Right lobe of liver (tissue), 6 donors: ENCODE results near the gene OPA3. TPM values are rescaled to one million over a fixed set of nuclear protein-coding genes. Genes with fewer than 3 reads are reported as not detected.

ENCODE experiments used
- ATAC-seq, 4 donors: fragments of 200-7000 bp; cut with Tn5 transposase; one replicate each; pipeline ENCODE4 v1.9.1; 2020; ENCODE audit warnings: mild to moderate bottlenecking in 4 of 4, moderate library complexity in 4 of 4
- DNase-seq, 3 donors: peaks; one replicate each; pipeline ENCODE4 v3.0.0-alpha.2; 2020
- H3K27ac ChIP-seq, 3 donors: fragments of 200-600 bp; one replicate each; pipeline ENCODE4 v1.8.0; 2022
- H3K27me3 ChIP-seq, 2 donors: fragments of 200-600 bp; one replicate each; pipeline ENCODE4 v1.8.0; 2022
- H3K36me3 ChIP-seq, 4 donors: fragments of 200-600 bp; sonication (generic) in 1 of 4; one replicate each; pipeline versions ENCODE4 v1.5.1 to v1.8.0; 2017 to 2022; ENCODE audit warnings: control low read depth in 1 of 4
- H3K4me1 ChIP-seq, 4 donors: fragments of 200-600 bp; sonication (generic) in 1 of 4; one replicate each; pipeline versions ENCODE4 v1.5.1 to v1.8.0; 2017 to 2022; ENCODE audit warnings: control low read depth in 1 of 4
- H3K4me3 ChIP-seq, 3 donors: fragments of 200-600 bp; one replicate each; pipeline ENCODE4 v1.8.0; 2022
- H3K9me3 ChIP-seq, 4 donors: fragments of 200-600 bp; sonication (generic) in 1 of 4; one replicate each; pipeline versions ENCODE4 v1.5.1 to v1.8.0; 2017 to 2022; ENCODE audit warnings: control low read depth in 1 of 4
- POLR2A ChIP-seq: fragments of 450-650 bp; IDR thresholded peaks from one replicate; pipeline ENCODE4 v1.6.1; 2017; ENCODE audit warnings: antibody characterized with exemption, mild to moderate bottlenecking
- WGBS: methylation state at CpG from one replicate; pipeline ENCODE4 v1.1.6; 2018; ENCODE audit warnings: low coverage, low lambda C conversion rate; ENCODE audit not compliant: insufficient coverage; ENCODE audit errors: missing lambda C conversion rate; 5-methylcytosine and 5-hydroxymethylcytosine counted together
- intact Hi-C, 2 donors: fragments of 100-400 bp; cut with DNase I; formaldehyde crosslinking; loops; one replicate each; pipeline versions ENCODE4 v1.11.2 to v1.14.1; 2022
- total RNA-seq, 6 experiments: library from RNA; depleted of rRNA in 2 of 6; stranded (reverse); fragments of >200 nt in 2 of 6; fragmentation: NEBNext Ultra II Directional in 3 of 6; extraction: Animal tissue kit (Norgen Biotek cat#: 25700) in 3 of 6; gene quantifications; one replicate each; pipeline versions ENCODE4 v1.1.0 to v1.2.4, GENCODE V29; 2016 to 2023
- TF ChIP-seq, protein P1 (sequence below), 4 donors: fragments of 200-600 bp in 3 of 4; fragments of 450-650 bp in 1 of 4; IDR thresholded peaks; one replicate each; pipeline versions ENCODE4 v1.5.1 to v1.8.0; 2016 to 2022; ENCODE audit warnings: antibody characterized with exemption in 4 of 4, mild to moderate bottlenecking in 2 of 4
- donor health status: DM: no; HTN: yes; CAD: no.
- donor health status: DM: no; HTN: no; CAD: no.
- donor health status: DM: no; HTN: no; CAD: no.
- donor health status: DM: no; HTN: yes; CAD: no.
- donor health status: DM: no; HTN: yes; CAD: no.

The OPA3 gene
- total RNA-seq, 6 experiments from 2014 or later = 6.7 to 18.1 (median 8.1) TPM

GRCh38 chr19:45599286-45599685, 14.7 kb upstream of the OPA3 start:
- ATAC-seq = no peak
- WGBS = 12% methylated on average over 10 of the region's 13 CpGs
- H3K27ac ChIP-seq = peak overlapping the region in 1 of 3 donors; percentile 40
- DNase-seq = no peak
- no peaks in the 10 kb centered on the region for H3K9me3 ChIP-seq
- H3K4me3 ChIP-seq = no peak overlapping the region
- no peaks in the 10 kb centered on the region for H3K4me1 ChIP-seq
- no peaks in the 10 kb centered on the region for H3K36me3 ChIP-seq
- H3K27me3 ChIP-seq = no peaks in the 10 kb centered on the region
- TF ChIP-seq, protein P1, sequence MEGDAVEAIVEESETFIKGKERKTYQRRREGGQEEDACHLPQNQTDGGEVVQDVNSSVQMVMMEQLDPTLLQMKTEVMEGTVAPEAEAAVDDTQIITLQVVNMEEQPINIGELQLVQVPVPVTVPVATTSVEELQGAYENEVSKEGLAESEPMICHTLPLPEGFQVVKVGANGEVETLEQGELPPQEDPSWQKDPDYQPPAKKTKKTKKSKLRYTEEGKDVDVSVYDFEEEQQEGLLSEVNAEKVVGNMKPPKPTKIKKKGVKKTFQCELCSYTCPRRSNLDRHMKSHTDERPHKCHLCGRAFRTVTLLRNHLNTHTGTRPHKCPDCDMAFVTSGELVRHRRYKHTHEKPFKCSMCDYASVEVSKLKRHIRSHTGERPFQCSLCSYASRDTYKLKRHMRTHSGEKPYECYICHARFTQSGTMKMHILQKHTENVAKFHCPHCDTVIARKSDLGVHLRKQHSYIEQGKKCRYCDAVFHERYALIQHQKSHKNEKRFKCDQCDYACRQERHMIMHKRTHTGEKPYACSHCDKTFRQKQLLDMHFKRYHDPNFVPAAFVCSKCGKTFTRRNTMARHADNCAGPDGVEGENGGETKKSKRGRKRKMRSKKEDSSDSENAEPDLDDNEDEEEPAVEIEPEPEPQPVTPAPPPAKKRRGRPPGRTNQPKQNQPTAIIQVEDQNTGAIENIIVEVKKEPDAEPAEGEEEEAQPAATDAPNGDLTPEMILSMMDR (IDR thresholded peaks at IDR 0.05) = no peak
- no peak for TF ChIP-seq POLR2A
- intact Hi-C loops = no loop called here

- H3K4me1 ChIP-seq = no peaks in the 10 kb centered on the region
- DNase-seq (no peak), ATAC-seq (peak; percentile 23 to 42 (median 36))
- H3K4me3 ChIP-seq = no peak overlapping the region
- intact Hi-C loops = no loop called here
- H3K9me3 ChIP-seq = no peaks in the 10 kb centered on the region
- H3K27ac ChIP-seq = peak overlapping the region in 1 of 3 donors; percentile 40
- TF ChIP-seq POLR2A = no peak
- TF ChIP-seq, protein P1 (IDR thresholded peaks at IDR 0.05) = no peak
- 1% methylated on average over 19 of the region's 22 CpGs for WGBS
- no peaks in the 10 kb centered on the region for H3K27me3 ChIP-seq
- no peaks in the 10 kb centered on the region for H3K36me3 ChIP-seq
These were observed 13.8 kb upstream of the OPA3 start for GRCh38 chr19:45598267-45599001.

- no peak for TF ChIP-seq POLR2A
- TF ChIP-seq, protein P1 (IDR thresholded peaks at IDR 0.05) = no peak
- no peak overlapping the region for H3K4me3 ChIP-seq
- H3K36me3 ChIP-seq = no peaks in the 10 kb centered on the region
- DNase-seq = no peak
- peak overlapping the region in 1 of 3 donors; percentile 40 for H3K27ac ChIP-seq
- no peak for ATAC-seq
- 40% methylated on average over 2 of the region's 5 CpGs for WGBS
- H3K4me1 ChIP-seq = no peaks in the 10 kb centered on the region
- H3K9me3 ChIP-seq = no peaks in the 10 kb centered on the region
- no peaks in the 10 kb centered on the region for H3K27me3 ChIP-seq
- intact Hi-C loops = no loop called here
These were observed 13.0 kb upstream of the OPA3 start for GRCh38 chr19:45597425-45598111.

GRCh38 chr19:45595814-45596213, 11.2 kb upstream of the OPA3 start:
- Histone ChIP-seq H3K9me3 (no peaks in the 10 kb centered on the region), H3K27me3 (no peaks in the 10 kb centered on the region), H3K27ac (no peak overlapping the region), H3K4me3 (no peak overlapping the region), H3K36me3 (no peaks in the 10 kb centered on the region), H3K4me1 (no peaks in the 10 kb centered on the region)
- DNase-seq (no peak), ATAC-seq (no peak)
- 52% methylated on average over 6 of the region's 6 CpGs for WGBS
- TF ChIP-seq, protein P1 (IDR thresholded peaks at IDR 0.05) = no peak
- no peak for TF ChIP-seq POLR2A
- intact Hi-C loops = no loop called here
